Measurements from ENCODE around the gene PRR12. TPM values are rescaled to one million over a fixed set of nuclear protein-coding genes. Genes with fewer than 3 reads are reported as not detected.

The PRR12 gene
- total RNA-seq, result 5.8 TPM

GRCh38 chr19:49590971-49591730, at the start of gene PRR12:
TSS of gene PRR12 (plus strand) at chr19:49591182. CDS start at chr19:49591655, 473 bp downstream.

GRCh38 chr19:49580264-49581006, 10.5 kb upstream of the PRR12 start, which contains the start of gene NOSIP:
TSS of gene NOSIP (minus strand) at chr19:49580556. CDS start at chr19:49560691, 19,865 bp downstream.

GRCh38 chr19:49581007-49581508, 9.9 kb upstream of the PRR12 start, which contains the start of gene PRRG2:
TSS of gene PRRG2 (plus strand) at chr19:49581316. CDS start at chr19:49583220, 1,904 bp downstream.

GRCh38 chr19:49640113-49640898, 49.3 kb downstream of the PRR12 start, which contains the start of gene RRAS:
TSS of gene RRAS (minus strand) at chr19:49640143. CDS start at chr19:49640098, 45 bp downstream.

GRCh38 chr19:49641688-49642491, 50.9 kb downstream of the PRR12 start, which contains the start of gene SCAF1:
TSS of gene SCAF1 (plus strand) at chr19:49642209. CDS start at chr19:49645027, 2,818 bp downstream.

GRCh38 chr19:49665351-49666119, 74.6 kb downstream of the PRR12 start, which contains the start of the genes BCL2L12 and IRF3:
TSS of gene BCL2L12 (plus strand) at chr19:49665933. CDS start at chr19:49666693, 760 bp downstream.
TSS of gene IRF3 (minus strand) at chr19:49665857. CDS start at chr19:49664838, 1,019 bp downstream.

Small RNAs within 50 kb of the gene (small RNA-seq; reads per million reads assigned to genes)
- not detected for gene RF00019

Other genes starting within 250 kb of the PRR12 start
- 10.8 TPM for gene TEAD2, start 228.8 kb upstream of the PRR12 start, total RNA-seq
- gene DKKL1, start 227.3 kb upstream of the PRR12 start, total RNA-seq, result 1.6 TPM
- gene KASH5, start 202.9 kb upstream of the PRR12 start, total RNA-seq, result not detected
- not detected for gene PTH2, start 167.7 kb upstream of the PRR12 start, total RNA-seq
- gene GFY, start 165.8 kb upstream of the PRR12 start, total RNA-seq, result not detected
- gene SLC17A7, start 149.7 kb upstream of the PRR12 start, total RNA-seq, result 1.2 TPM
- gene PIH1D1, start 139.4 kb upstream of the PRR12 start, total RNA-seq, result 60.2 TPM
- gene ALDH16A1, start 138.0 kb upstream of the PRR12 start, total RNA-seq, result 11.3 TPM
- gene FLT3LG, start 117.0 kb upstream of the PRR12 start, total RNA-seq, result 0.69 TPM
- gene RPL13A, start 103.6 kb upstream of the PRR12 start, total RNA-seq, result 2,032 TPM
- 2,275 TPM for gene RPS11, start 94.7 kb upstream of the PRR12 start, total RNA-seq
- 19.1 TPM for gene FCGRT, start 78.5 kb upstream of the PRR12 start, total RNA-seq
- 3.9 TPM for gene RCN3, start 63.2 kb upstream of the PRR12 start, total RNA-seq
- 34.4 TPM for gene NOSIP, start 10.6 kb upstream of the PRR12 start, total RNA-seq
- gene PRRG2, start 9.9 kb upstream of the PRR12 start, total RNA-seq, result 1.2 TPM
- 1.4 TPM for gene RRAS, start 49.0 kb downstream of the PRR12 start, total RNA-seq
- 14.1 TPM for gene SCAF1, start 51.0 kb downstream of the PRR12 start, total RNA-seq
- gene IRF3, start 74.7 kb downstream of the PRR12 start, total RNA-seq, result 19.1 TPM
- gene BCL2L12, start 74.8 kb downstream of the PRR12 start, total RNA-seq, result 0.69 TPM
- 211 TPM for gene PRMT1, start 86.1 kb downstream of the PRR12 start, total RNA-seq
- gene ADM5, start 98.4 kb downstream of the PRR12 start, total RNA-seq, result 1.4 TPM
- gene CPT1C, start 99.9 kb downstream of the PRR12 start, total RNA-seq, result 54.4 TPM
- not detected for gene TSKS, start 172.1 kb downstream of the PRR12 start, total RNA-seq
- gene AP2A1, start 175.8 kb downstream of the PRR12 start, total RNA-seq, result 83.5 TPM
- gene FUZ, start 222.1 kb downstream of the PRR12 start, total RNA-seq, result 15.2 TPM
- 19.1 TPM for gene MED25, start 227.1 kb downstream of the PRR12 start, total RNA-seq

Data from diencephalon (tissue), 1 donor.